Measurements from ENCODE around the gene KIAA1614.

The KIAA1614 gene

GRCh38 chr1:180940445-180940844 lies 27.7 kb downstream of the KIAA1614 start:
- Histone ChIP-seq H3K4me2 (ENCODE audit: low read length) (no peak overlapping the region), H3K4me3 (ENCODE audit: low read length) (no peak overlapping the region), H3K4me1 (ENCODE audit: low read length) (no peaks in the 10 kb centered on the region), H3K27me3 (ENCODE audit: low read depth, low read length) (0 out of 2 replicates have a peak, but pooled peaks cover 5% of the 10 kb centered on the region), H3K9me3 (ENCODE audit: insufficient read depth, low read length) (no peaks in the 10 kb centered on the region), H3K36me3 (replicated peaks; ENCODE audit: low read depth, low read length) (peaks cover 3% of the 10 kb centered on the region), H2AFZ (ENCODE audit: low read depth, low read length) (no peak overlapping the region), H3K27ac (ENCODE audit: low read length) (no peak overlapping the region), H3K79me2 (ENCODE audit: low read length) (no peaks in the 10 kb centered on the region), H3K9ac (ENCODE audit: low read length) (no peak overlapping the region), H4K20me1 (ENCODE audit: insufficient read depth, low read length) (no peaks in the 10 kb centered on the region)
- TF ChIP-seq EZH2phosphoT487 (IDR thresholded peaks at IDR 0.05; ENCODE audit: low read depth) (no peak), CTCF (IDR thresholded peaks at IDR 0.05; ENCODE audit: low read depth, low read length) (no peak)

- Histone ChIP-seq H2AFZ (ENCODE audit: low read depth, low read length) (no peak overlapping the region), H3K9me3 (ENCODE audit: insufficient read depth, low read length) (0 out of 2 replicates have a peak, but pooled peaks cover 5% of the 10 kb centered on the region), H3K4me3 (ENCODE audit: low read length) (no peak overlapping the region), H4K20me1 (ENCODE audit: insufficient read depth, low read length) (no peaks in the 10 kb centered on the region), H3K4me1 (ENCODE audit: low read length) (no peaks in the 10 kb centered on the region), H3K36me3 (replicated peaks; ENCODE audit: low read depth, low read length) (peaks cover 13% of the 10 kb centered on the region), H3K4me2 (ENCODE audit: low read length) (no peak overlapping the region), H3K79me2 (ENCODE audit: low read length) (no peaks in the 10 kb centered on the region), H3K27ac (ENCODE audit: low read length) (no peak overlapping the region), H3K27me3 (ENCODE audit: low read depth, low read length) (0 out of 2 replicates have a peak, but pooled peaks cover 5% of the 10 kb centered on the region), H3K9ac (ENCODE audit: low read length) (no peak overlapping the region)
- TF ChIP-seq CTCF (IDR thresholded peaks at IDR 0.05; ENCODE audit: low read depth, low read length) (no peak), EZH2phosphoT487 (IDR thresholded peaks at IDR 0.05; ENCODE audit: low read depth) (no peak)
These were observed 29.0 kb downstream of the KIAA1614 start for GRCh38 chr1:180941518-180942275.

- H3K79me2 ChIP-seq (ENCODE audit: low read length) = no peaks in the 10 kb centered on the region
- H3K9ac ChIP-seq (ENCODE audit: low read length) = no peak overlapping the region
- no peak overlapping the region for H2AFZ ChIP-seq (ENCODE audit: low read depth, low read length)
- no peaks in the 10 kb centered on the region for H3K27me3 ChIP-seq (ENCODE audit: low read depth, low read length)
- 0 out of 2 replicates have a peak, but pooled peaks cover 10% of the 10 kb centered on the region for H3K9me3 ChIP-seq (ENCODE audit: insufficient read depth, low read length)
- peaks cover 42% of the 10 kb centered on the region for H3K36me3 ChIP-seq (replicated peaks; ENCODE audit: low read depth, low read length)
- no peak for TF ChIP-seq EZH2phosphoT487 (IDR thresholded peaks at IDR 0.05; ENCODE audit: low read depth)
- no peaks in the 10 kb centered on the region for H3K4me1 ChIP-seq (ENCODE audit: low read length)
- no peak overlapping the region for H3K4me2 ChIP-seq (ENCODE audit: low read length)
- H3K4me3 ChIP-seq (ENCODE audit: low read length) = no peak overlapping the region
- no peaks in the 10 kb centered on the region for H4K20me1 ChIP-seq (ENCODE audit: insufficient read depth, low read length)
- H3K27ac ChIP-seq (ENCODE audit: low read length) = no peak overlapping the region
These were observed 32.5 kb downstream of the KIAA1614 start for GRCh38 chr1:180945151-180945550.

DNA sequence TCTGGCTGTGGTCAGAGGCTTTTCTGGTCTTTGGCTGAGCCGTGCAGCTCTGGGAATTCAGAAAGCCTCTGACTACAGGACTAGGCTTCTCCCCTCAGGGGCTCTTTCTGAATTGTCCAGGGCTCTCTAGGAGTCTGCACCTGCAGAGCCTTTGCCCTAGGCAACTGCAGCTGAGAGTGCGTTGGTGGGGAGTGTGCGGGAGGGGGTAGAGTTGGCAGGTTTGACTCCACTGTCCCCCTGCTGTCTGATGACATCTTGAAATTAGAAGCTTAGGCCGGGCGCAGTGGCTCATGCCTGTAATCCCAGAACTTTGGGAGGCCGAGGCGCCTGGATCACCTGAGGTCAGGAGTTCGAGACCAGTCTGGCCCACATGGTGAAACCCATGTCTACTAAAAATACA lies 32.9 kb downstream of the KIAA1614 start:
- no peak overlapping the region for H3K4me3 ChIP-seq (ENCODE audit: low read length)
- no peak overlapping the region for H3K4me2 ChIP-seq (ENCODE audit: low read length)
- H3K79me2 ChIP-seq (ENCODE audit: low read length) = no peaks in the 10 kb centered on the region
- H3K36me3 ChIP-seq (replicated peaks; ENCODE audit: low read depth, low read length) = peaks cover 46% of the 10 kb centered on the region
- no peak overlapping the region for H2AFZ ChIP-seq (ENCODE audit: low read depth, low read length)
- H3K27me3 ChIP-seq (ENCODE audit: low read depth, low read length) = no peaks in the 10 kb centered on the region
- no peak overlapping the region for H3K27ac ChIP-seq (ENCODE audit: low read length)
- H3K9me3 ChIP-seq (ENCODE audit: insufficient read depth, low read length) = 0 out of 2 replicates have a peak, but pooled peaks cover 10% of the 10 kb centered on the region
- no peak overlapping the region for H3K9ac ChIP-seq (ENCODE audit: low read length)
- TF ChIP-seq EZH2phosphoT487 (IDR thresholded peaks at IDR 0.05; ENCODE audit: low read depth) (no peak), CTCF (IDR thresholded peaks at IDR 0.05; ENCODE audit: low read depth, low read length) (no peak)
- H4K20me1 ChIP-seq (ENCODE audit: insufficient read depth, low read length) = no peaks in the 10 kb centered on the region
- no peaks in the 10 kb centered on the region for H3K4me1 ChIP-seq (ENCODE audit: low read length)
